Fibroblast of skin of right quadriceps (primary cell): ENCODE results near the gene INSIG1.

Experiments
- DNase-seq: peaks from one replicate; pipeline ENCODE4 v3.0.0-alpha.2; 2013

The INSIG1 gene

DNA sequence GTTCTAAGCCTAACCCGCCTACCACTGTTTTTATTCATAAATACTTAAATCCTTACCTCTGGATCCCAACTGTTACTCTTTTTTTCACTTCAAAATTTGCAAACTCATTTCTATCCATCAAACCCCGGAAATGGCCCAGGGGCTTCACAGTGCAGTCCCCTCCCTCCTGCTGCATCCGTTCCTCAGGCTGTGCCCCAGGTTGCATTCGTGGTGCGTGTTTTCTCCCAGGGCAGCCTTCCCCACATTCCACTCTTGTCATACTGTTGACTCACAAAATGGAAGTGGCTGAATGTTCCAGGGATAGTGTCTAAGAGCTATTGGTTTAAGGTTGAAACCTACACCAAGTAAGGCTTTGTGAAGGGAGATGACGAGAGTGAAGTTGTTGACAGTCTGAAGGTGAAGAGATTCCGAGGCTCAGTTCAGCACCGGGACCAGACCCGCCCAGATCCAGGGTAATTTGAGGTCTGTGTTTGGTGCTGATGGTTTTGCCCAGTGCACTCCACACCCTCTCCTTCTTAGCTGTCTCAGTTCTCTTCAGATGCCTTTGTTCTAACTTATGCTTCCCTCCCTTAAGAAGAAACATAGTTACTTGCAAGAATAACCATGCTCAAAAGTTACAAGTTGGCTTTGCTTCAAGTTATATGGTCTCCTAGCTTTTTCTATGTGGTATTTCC is 7.7 kb downstream of the INSIG1 start:
- DNase-seq = no peak

DNA sequence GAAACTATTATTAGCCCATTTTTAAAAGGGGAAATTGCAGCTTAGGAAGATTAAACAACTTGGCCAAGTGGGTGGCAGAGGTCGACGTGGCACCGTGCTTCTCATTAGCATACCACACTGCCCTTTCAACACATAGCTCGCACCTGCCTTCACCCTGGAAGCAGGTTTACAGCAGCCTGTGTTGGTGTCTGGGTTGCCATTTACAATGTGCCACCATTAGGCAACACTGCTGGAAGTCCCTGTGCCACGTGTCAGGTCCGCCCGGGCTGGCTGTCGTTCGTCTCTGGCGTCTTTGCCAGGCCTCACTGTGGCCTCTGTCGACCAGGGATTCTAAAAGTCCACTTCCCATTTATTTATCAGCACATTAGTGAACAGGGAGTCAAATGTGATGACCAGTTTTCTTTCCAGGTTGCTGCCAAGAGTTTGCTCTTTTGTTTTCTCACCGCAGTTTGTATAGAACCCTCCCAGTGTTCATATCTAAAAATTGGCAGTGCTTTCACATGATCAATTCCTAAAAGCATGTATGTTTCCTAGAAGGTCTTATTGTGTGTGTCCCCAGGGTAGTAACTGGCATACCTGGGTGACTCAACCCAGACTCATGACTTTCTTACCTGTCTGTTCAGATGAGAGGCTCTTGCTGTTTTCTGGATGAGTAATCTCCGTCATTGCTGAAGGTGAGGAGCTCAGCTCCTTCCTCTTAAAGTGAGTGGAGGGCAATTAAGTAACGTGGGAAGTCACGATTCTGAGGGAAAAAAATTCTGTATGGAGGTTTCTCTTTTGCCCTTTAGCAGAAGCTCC is 9.2 kb downstream of the INSIG1 start:
- DNase-seq = no peak

GRCh38 chr7:155308330-155309020 is 10.8 kb downstream of the INSIG1 start:
- DNase-seq = no peak

- no peak for DNase-seq
Observed at GRCh38 chr7:155309021-155309338, 11.3 kb downstream of the INSIG1 start.

GRCh38 chr7:155310425-155311114 is 12.9 kb downstream of the INSIG1 start:
- DNase-seq = no peak

- no peak for DNase-seq
Observed at GRCh38 chr7:155311826-155312537, 14.3 kb downstream of the INSIG1 start.

- DNase-seq = no peak
Observed at GRCh38 chr7:155312633-155313032, 15.0 kb downstream of the INSIG1 start.

- no peak for DNase-seq
Observed at GRCh38 chr7:155313096-155313495, 15.4 kb downstream of the INSIG1 start.

DNA sequence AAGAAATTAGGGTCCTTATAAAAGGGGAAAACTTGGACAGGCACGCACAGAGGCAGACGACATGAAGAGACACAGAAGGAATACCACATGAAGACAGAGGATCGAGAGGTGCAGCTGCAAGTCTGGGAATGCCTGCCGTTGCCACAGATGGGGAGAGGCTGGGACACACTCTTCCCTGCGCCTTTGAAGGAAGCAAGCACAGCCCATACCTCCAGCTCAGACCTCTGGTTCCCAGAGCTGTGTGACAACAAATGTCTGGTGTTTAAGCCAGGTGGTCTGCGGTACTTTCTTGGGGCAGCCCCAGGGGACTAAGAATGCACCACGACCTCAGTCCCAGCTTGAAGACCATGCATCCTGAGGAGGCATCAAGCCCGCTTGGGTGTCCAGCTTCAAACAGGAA is 18.3 kb downstream of the INSIG1 start:
- no peak for DNase-seq

GRCh38 chr7:155316427-155317113 is 18.9 kb downstream of the INSIG1 start:
- DNase-seq = no peak

DNA sequence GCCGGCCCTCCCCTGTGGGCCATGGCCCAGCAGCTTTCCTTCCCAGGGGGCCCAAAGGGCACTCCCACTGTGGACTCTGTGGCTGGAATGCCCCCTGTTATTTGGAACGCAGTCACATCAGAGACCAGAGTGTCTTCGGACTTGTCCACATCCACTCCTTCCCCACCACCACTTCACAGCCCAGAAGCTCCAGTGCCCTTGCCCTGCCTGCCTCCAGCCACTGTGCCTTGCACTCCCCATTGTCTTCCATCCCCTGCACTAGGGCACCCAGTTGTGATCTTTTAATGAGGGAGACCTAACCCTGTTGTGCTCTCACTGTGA is 19.4 kb downstream of the INSIG1 start:
- no peak for DNase-seq

GRCh38 chr7:155318245-155318644 is 20.6 kb downstream of the INSIG1 start:
- no peak for DNase-seq

DNA sequence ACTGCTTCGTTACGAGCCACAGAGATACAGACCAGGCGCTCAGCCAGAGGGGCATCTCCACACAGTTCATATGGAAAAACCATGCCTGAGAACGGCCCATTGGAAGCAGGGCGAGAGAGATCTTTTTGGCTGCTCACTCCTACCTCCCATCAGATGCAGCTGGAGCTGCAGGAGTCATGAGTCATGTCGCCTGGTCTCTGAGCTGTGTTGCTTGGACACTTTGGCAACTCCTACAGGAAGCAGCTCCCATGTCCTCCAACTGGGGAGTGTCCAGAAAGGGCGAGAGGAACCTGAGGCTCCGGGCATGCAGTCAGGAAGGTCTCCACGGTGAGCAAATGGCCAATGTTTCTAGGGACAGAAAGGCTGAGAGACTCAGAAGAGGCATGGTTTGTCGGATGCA is 24.9 kb downstream of the INSIG1 start:
- DNase-seq = no peak

GRCh38 chr7:155323001-155323638 is 25.4 kb downstream of the INSIG1 start:
- DNase-seq = no peak

GRCh38 chr7:155324012-155324917 is 26.6 kb downstream of the INSIG1 start:
- DNase-seq = no peak

GRCh38 chr7:155324918-155325235 is 27.2 kb downstream of the INSIG1 start:
- no peak for DNase-seq

GRCh38 chr7:155326385-155326784 is 28.7 kb downstream of the INSIG1 start:
- DNase-seq = no peak

- no peak for DNase-seq
Observed at GRCh38 chr7:155327590-155328320, 30.1 kb downstream of the INSIG1 start.

- DNase-seq = no peak
Observed at GRCh38 chr7:155329225-155329624, 31.5 kb downstream of the INSIG1 start.

- no peak for DNase-seq
Observed at GRCh38 chr7:155331396-155331795, 33.7 kb downstream of the INSIG1 start.
